GM19455 (cell line): Measurements from ENCODE around the gene TIAL1.
"Not testable (repeated sequence)": the region's sequence is repeated elsewhere in the genome, so short reads cannot be mapped to it uniquely, and the experiment has no call there.

Experiments
- ATAC-seq: cut with Tn5 transposase; IDR thresholded peaks from one replicate; pipeline ENCODE4 v1.9.1; 2021; ENCODE audit not compliant: unreplicated experiment

The TIAL1 gene

GRCh38 chr10:119532251-119532650, 64.5 kb downstream of the TIAL1 start:
- ATAC-seq, result not testable (repeated sequence)

- ATAC-seq, result no peak
Measured at GRCh38 chr10:119531067-119531466, 65.7 kb downstream of the TIAL1 start.

- ATAC-seq, result not testable (repeated sequence)
Measured at GRCh38 chr10:119528663-119529237, 68.0 kb downstream of the TIAL1 start.

DNA sequence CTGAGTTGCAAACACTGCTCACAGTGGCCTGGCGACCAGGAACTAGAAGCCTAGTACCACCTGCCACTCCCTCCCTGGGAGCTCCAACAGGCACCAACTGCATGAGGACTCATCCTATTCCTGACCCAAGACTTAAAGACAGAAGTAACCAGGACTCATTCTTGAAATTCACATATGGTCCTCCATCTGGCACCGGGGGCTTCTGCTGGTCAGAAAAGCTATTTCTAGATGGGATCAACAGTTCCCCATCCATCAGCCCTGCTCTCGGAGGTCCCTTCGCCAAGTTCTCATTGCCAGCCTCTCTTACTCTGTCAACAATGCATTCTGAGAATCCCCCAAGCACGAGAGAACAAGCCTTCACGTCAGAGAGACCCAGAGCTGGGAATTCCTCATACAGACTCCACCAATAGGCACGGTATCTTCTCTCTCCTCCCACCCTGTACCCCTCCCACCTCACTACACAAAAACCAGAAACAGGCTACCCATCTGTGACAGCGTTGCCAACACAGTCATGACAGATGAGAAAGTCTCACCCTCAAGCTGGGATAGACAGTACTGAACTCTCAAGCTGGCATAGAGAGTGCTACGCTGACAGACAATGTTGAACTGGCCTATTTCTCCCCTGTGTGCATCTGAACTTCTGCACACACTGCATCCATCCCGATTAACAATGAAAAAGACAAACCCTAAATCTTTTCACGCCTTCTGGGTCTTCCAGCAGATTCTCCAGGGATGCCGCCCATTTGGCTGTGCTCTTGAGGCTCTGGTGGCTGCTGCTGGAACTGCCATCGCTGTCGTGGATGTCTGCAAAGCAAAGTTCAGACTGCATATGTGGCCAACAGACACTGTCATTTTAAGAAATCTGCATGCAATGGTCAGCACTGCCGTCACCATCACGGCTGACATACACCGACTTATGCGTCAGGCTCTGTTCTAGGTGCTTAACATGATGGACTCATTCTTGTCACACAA, 69.9 kb downstream of the TIAL1 start:
- ATAC-seq, result no peak

DNA sequence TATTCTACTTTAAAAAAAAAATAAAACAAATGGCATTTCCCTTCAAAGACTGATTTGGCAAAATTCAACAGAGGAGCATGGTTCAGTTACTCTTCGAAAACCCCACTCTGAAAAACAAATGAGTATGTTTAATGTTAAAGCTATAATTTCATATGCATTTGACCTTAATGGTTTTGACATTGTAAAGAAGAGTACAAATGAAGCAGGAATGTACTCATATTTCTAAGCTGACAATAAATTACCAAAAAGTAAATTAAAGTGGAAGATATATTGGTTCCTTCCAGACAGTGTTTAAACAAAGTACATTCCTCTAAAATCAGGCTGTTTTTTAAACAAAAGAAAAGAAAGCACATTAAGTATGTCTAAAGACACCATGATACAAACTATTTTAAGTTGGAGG, 70.6 kb downstream of the TIAL1 start:
- ATAC-seq, result no peak

- ATAC-seq, result no peak
Measured at GRCh38 chr10:119525116-119525515, 71.6 kb downstream of the TIAL1 start.

GRCh38 chr10:119524720-119525070, 72.1 kb downstream of the TIAL1 start:
- ATAC-seq, result no peak

DNA sequence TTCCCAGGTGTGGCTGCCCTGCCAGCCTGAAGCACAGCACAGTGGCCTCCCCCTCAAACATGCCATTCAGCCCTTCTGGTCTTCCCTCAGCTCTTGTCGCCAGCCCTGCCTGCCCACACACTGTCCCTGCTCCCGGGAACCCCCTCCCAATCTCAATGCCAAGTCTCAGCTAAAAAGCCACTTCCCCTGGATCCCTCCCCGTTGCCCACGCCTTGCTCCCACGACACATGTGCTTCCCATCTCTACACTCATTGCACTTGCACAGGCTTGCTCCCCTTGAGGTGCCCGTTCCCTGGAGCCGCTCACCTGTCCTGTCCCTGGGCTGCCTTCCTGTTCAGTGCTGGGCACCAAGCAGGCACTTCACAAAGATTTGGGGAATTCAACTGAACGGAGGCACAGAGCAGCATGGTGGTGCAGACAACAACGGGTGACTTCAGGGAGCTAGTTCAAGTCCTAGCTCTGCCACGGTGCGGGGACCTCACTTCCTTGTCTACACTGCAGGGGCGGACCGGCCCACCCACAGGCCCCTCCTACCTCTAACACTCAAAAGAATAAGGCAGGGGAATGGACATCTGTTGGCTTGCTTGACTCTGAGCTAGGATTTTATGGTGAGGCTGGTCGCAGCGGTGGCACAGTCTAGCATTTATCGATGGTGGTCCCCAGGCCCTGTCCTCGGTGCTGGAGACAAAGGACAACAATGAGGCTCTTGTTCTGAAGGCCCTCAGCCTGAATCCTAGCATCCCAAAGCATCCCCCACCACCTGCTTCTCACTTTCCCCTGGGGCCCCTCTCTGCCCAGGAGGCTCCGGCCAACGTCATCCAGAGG, 72.7 kb downstream of the TIAL1 start:
- ATAC-seq, result no peak
